HG02981 (cell line): ENCODE measurements around the gene RCVRN.

ENCODE experiments used
- ATAC-seq: cut with Tn5 transposase; IDR thresholded peaks from one replicate; pipeline ENCODE4 v1.9.1; 2021; ENCODE audit warnings: mild to moderate bottlenecking, moderate library complexity; ENCODE audit not compliant: unreplicated experiment

RCVRN gene

GRCh38 chr17:9899280-9900043 lies 5.6 kb downstream of the RCVRN start:
- ATAC-seq: no peak

GRCh38 chr17:9898812-9899211 lies 6.3 kb downstream of the RCVRN start:
- no peak for ATAC-seq

- ATAC-seq: no peak
Measured at GRCh38 chr17:9897372-9897968, 7.6 kb downstream of the RCVRN start.

GRCh38 chr17:9895923-9896322 lies 9.1 kb downstream of the RCVRN start:
- ATAC-seq: no peak

- no peak for ATAC-seq
Measured at GRCh38 chr17:9894231-9894630, 10.8 kb downstream of the RCVRN start.

GRCh38 chr17:9893411-9894012 lies 11.6 kb downstream of the RCVRN start:
- no peak for ATAC-seq

GRCh38 chr17:9890124-9890523 lies 14.9 kb downstream of the RCVRN start:
- ATAC-seq: no peak

- no peak for ATAC-seq
Measured at GRCh38 chr17:9887508-9887907, 17.6 kb downstream of the RCVRN start.

GRCh38 chr17:9886141-9886930 lies 18.7 kb downstream of the RCVRN start:
- no peak for ATAC-seq

GRCh38 chr17:9883451-9883850 lies 21.6 kb downstream of the RCVRN start:
- no peak for ATAC-seq

GRCh38 chr17:9880582-9880999 lies 24.5 kb downstream of the RCVRN start:
- no peak for ATAC-seq

GRCh38 chr17:9878786-9879525 lies 26.1 kb downstream of the RCVRN start:
- ATAC-seq: no peak

GRCh38 chr17:9878356-9878755 lies 26.7 kb downstream of the RCVRN start:
- no peak for ATAC-seq

- no peak for ATAC-seq
Measured at GRCh38 chr17:9875441-9875840, 29.6 kb downstream of the RCVRN start.

GRCh38 chr17:9874722-9875121 lies 30.3 kb downstream of the RCVRN start:
- ATAC-seq: no peak

- no peak for ATAC-seq
Measured at GRCh38 chr17:9872852-9873251, 32.2 kb downstream of the RCVRN start.

- no peak for ATAC-seq
Measured at GRCh38 chr17:9868552-9868951, 36.5 kb downstream of the RCVRN start.

GRCh38 chr17:9865586-9865985 lies 39.5 kb downstream of the RCVRN start:
- ATAC-seq: no peak

GRCh38 chr17:9862949-9863348 lies 42.1 kb downstream of the RCVRN start:
- no peak for ATAC-seq

GRCh38 chr17:9862220-9862619 lies 42.9 kb downstream of the RCVRN start:
- ATAC-seq: no peak

- ATAC-seq: no peak
Measured at GRCh38 chr17:9860851-9861250, 44.2 kb downstream of the RCVRN start.
